ENCODE measurements around the gene CNTLN. TPM values are rescaled to one million over a fixed set of nuclear protein-coding genes. Genes with fewer than 3 reads are reported as not detected.

CNTLN gene
- total RNA-seq, 1 donor, result 17.7 TPM

- no peak overlapping the region for H3K27ac ChIP-seq (ENCODE audit: low read depth, low read length)
- H3K9me3 ChIP-seq (ENCODE audit: low read depth, low read length), result no peaks in the 10 kb centered on the region
- TF ChIP-seq CTCF (IDR thresholded peaks at IDR 0.05; ENCODE audit: extremely low read depth, low read depth, low read length), result peak; percentile 55
- H3K79me2 ChIP-seq (ENCODE audit: insufficient read depth, low read length), result peaks cover 31% of the 10 kb centered on the region
- peaks cover 7% of the 10 kb centered on the region for H4K20me1 ChIP-seq (ENCODE audit: insufficient read depth, low read length)
- no peak overlapping the region for H3K4me3 ChIP-seq (ENCODE audit: insufficient read depth, low read length)
- H3K4me1 ChIP-seq (ENCODE audit: insufficient read depth, low read length), result peaks cover 8% of the 10 kb centered on the region
- H2AFZ ChIP-seq (ENCODE audit: low read length), result peak overlapping the region; percentile 65
- H3K27me3 ChIP-seq (ENCODE audit: insufficient read depth, low read length), result no peaks in the 10 kb centered on the region
- peak; percentile 17 for DNase-seq (ENCODE audit: insufficient read length, low spot score, missing footprints)
- peak overlapping the region; percentile 58 for H3K4me2 ChIP-seq (ENCODE audit: insufficient read depth, low read length)
- no peaks in the 10 kb centered on the region for H3K36me3 ChIP-seq (ENCODE audit: insufficient read depth, low read length)
Observed at GRCh38 chr9:17219261-17219660, 84.4 kb downstream of the CNTLN start.

- no peaks in the 10 kb centered on the region for H3K36me3 ChIP-seq (ENCODE audit: insufficient read depth, low read length)
- no peak overlapping the region for H2AFZ ChIP-seq (ENCODE audit: low read length)
- TF ChIP-seq CTCF (IDR thresholded peaks at IDR 0.05; ENCODE audit: extremely low read depth, low read depth, low read length), result no peak
- H3K27ac ChIP-seq (ENCODE audit: low read depth, low read length), result no peak overlapping the region
- no peak overlapping the region for H3K4me3 ChIP-seq (ENCODE audit: insufficient read depth, low read length)
- no peak overlapping the region for H3K4me2 ChIP-seq (ENCODE audit: insufficient read depth, low read length)
- H3K9me3 ChIP-seq (ENCODE audit: low read depth, low read length), result no peaks in the 10 kb centered on the region
- no peak for DNase-seq (ENCODE audit: insufficient read length, low spot score, missing footprints)
- peaks cover 8% of the 10 kb centered on the region for H3K4me1 ChIP-seq (ENCODE audit: insufficient read depth, low read length)
- no peaks in the 10 kb centered on the region for H4K20me1 ChIP-seq (ENCODE audit: insufficient read depth, low read length)
- H3K27me3 ChIP-seq (ENCODE audit: insufficient read depth, low read length), result no peaks in the 10 kb centered on the region
- H3K79me2 ChIP-seq (ENCODE audit: insufficient read depth, low read length), result peaks cover 20% of the 10 kb centered on the region
Observed at GRCh38 chr9:17222932-17223331, 88.1 kb downstream of the CNTLN start.

GRCh38 chr9:17225407-17225806, 90.6 kb downstream of the CNTLN start:
- no peak for TF ChIP-seq CTCF (IDR thresholded peaks at IDR 0.05; ENCODE audit: extremely low read depth, low read depth, low read length)

GRCh38 chr9:17229945-17230560, 95.2 kb downstream of the CNTLN start:
- DNase-seq (ENCODE audit: insufficient read length, low spot score, missing footprints), result no peak
- no peak overlapping the region for H3K27ac ChIP-seq (ENCODE audit: low read depth, low read length)
- H3K27me3 ChIP-seq (ENCODE audit: insufficient read depth, low read length), result no peaks in the 10 kb centered on the region

More at GRCh38 chr9:17225407-17225806, 90.6 kb downstream of the CNTLN start:
- Histone ChIP-seq H3K4me1 (ENCODE audit: insufficient read depth, low read length) (no peaks in the 10 kb centered on the region), H2AFZ (ENCODE audit: low read length) (no peak overlapping the region), H3K27ac (ENCODE audit: low read depth, low read length) (no peak overlapping the region), H3K4me2 (ENCODE audit: insufficient read depth, low read length) (no peak overlapping the region), H4K20me1 (ENCODE audit: insufficient read depth, low read length) (no peaks in the 10 kb centered on the region), H3K27me3 (ENCODE audit: insufficient read depth, low read length) (no peaks in the 10 kb centered on the region), H3K4me3 (ENCODE audit: insufficient read depth, low read length) (no peak overlapping the region), H3K36me3 (ENCODE audit: insufficient read depth, low read length) (no peaks in the 10 kb centered on the region), H3K79me2 (ENCODE audit: insufficient read depth, low read length) (peaks cover 19% of the 10 kb centered on the region), H3K9me3 (ENCODE audit: low read depth, low read length) (no peaks in the 10 kb centered on the region)
- no peak for DNase-seq (ENCODE audit: insufficient read length, low spot score, missing footprints)

More at GRCh38 chr9:17229945-17230560, 95.2 kb downstream of the CNTLN start:
- no peak overlapping the region for H3K4me2 ChIP-seq (ENCODE audit: insufficient read depth, low read length)
- no peak for TF ChIP-seq CTCF (IDR thresholded peaks at IDR 0.05; ENCODE audit: extremely low read depth, low read depth, low read length)
- H4K20me1 ChIP-seq (ENCODE audit: insufficient read depth, low read length), result no peaks in the 10 kb centered on the region
- no peaks in the 10 kb centered on the region for H3K9me3 ChIP-seq (ENCODE audit: low read depth, low read length)
- H3K4me1 ChIP-seq (ENCODE audit: insufficient read depth, low read length), result no peaks in the 10 kb centered on the region
- H3K79me2 ChIP-seq (ENCODE audit: insufficient read depth, low read length), result peaks cover under 1% of the 10 kb centered on the region
- H3K36me3 ChIP-seq (ENCODE audit: insufficient read depth, low read length), result no peaks in the 10 kb centered on the region
- H3K4me3 ChIP-seq (ENCODE audit: insufficient read depth, low read length), result no peak overlapping the region
- H2AFZ ChIP-seq (ENCODE audit: low read length), result no peak overlapping the region
